ES-I3 (cell line): ENCODE results near the gene TENT4B.
"Not testable (repeated sequence)": the region's sequence is repeated elsewhere in the genome, so short reads cannot be mapped to it uniquely, and the experiment has no call there.

ENCODE experiments used
- H3K36me3 ChIP-seq: 2 replicates; pipeline ENCODE4 v1.6.1; 2013; ENCODE audit warnings: mild to moderate bottlenecking, low read length, control low read depth, moderate library complexity; ENCODE audit not compliant: insufficient read depth
- H3K4me1 ChIP-seq: 2 replicates; pipeline ENCODE4 v1.6.1; 2013; ENCODE audit warnings: mild to moderate bottlenecking, control low read depth, low read length; ENCODE audit not compliant: insufficient read depth
- H3K9ac ChIP-seq: 2 replicates; pipeline ENCODE4 v1.6.1; 2013; ENCODE audit warnings: low read depth, mild to moderate bottlenecking, low read length, moderate library complexity
- H3K9me3 ChIP-seq: 2 replicates; pipeline ENCODE4 v1.6.1; 2013; ENCODE audit warnings: mild to moderate bottlenecking, low read length, moderate library complexity; ENCODE audit not compliant: control insufficient read depth, insufficient read depth

Gene TENT4B

DNA sequence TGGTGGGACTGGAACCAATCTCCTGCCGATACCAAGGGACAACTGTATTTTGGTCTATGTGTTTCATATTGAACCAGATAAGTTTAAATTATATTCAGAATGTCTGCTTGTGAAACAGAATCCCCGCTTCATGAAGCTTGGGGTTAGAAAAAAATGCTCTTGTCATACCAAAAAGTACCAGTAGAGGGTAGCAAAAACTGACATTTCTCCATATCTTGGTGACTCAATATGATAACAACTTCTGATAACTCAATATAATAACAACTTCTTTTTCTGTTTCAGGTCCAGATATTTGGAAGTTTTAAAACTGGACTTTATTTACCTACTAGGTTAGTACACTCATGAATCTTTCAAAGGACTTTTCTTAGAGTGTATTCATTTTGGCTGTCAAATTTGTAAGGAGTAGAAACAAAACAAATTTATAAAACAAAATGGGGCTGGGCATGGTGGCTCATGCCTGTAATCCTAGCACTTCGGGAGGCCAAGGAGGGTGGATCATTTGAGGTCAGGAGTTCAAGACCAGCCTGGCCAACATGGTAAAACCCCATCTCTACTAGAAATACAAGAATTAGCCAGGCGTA is 60.9 kb downstream of the TENT4B start:
- H3K9ac ChIP-seq: no peak overlapping the region
- H3K9me3 ChIP-seq: no peaks in the 10 kb centered on the region
- H3K36me3 ChIP-seq: peaks cover 11% of the 10 kb centered on the region
- H3K4me1 ChIP-seq: peaks cover 18% of the 10 kb centered on the region

DNA sequence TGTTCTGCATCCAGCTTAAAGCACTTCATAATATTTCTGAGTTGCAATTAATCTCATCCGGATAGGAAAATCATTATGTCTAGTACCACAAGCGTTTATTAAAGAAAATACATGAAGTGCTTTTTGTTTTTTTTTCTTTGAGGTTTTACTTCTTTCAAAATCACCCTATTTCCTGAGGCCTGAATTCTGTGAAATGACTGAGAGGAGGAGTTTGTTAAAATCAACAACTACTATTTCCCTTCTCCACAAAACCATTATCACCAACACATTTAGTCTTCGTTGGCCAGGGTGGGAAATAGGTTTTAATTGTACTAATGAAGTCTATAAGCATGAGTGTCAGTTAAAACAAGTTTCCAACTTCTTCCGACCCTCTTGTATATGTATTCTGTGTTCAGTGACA is 62.6 kb downstream of the TENT4B start:
- peaks cover 11% of the 10 kb centered on the region for H3K36me3 ChIP-seq
- H3K4me1 ChIP-seq: 0 out of 2 replicates have a peak, but pooled peaks cover 2% of the 10 kb centered on the region
- no peaks in the 10 kb centered on the region for H3K9me3 ChIP-seq
- no peak overlapping the region for H3K9ac ChIP-seq

DNA sequence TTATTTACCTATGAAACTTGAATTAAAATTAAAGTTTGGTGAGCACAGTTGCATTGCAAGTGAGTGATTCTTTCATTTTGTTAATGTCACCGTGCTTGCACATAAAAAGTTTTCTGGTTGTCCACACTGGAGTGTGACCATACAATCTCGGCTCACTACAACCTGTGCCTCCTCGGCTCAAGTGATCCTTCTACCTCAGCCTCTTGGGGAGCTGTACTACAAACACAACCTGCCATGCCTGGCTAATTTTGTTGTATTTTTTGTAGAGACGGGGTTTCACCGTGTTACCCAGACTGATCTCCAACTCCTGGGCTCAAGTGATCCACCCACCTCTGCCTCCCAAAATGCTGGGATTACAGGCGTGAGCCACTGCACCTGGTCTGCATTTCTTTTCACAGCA is 63.1 kb downstream of the TENT4B start:
- no peaks in the 10 kb centered on the region for H3K9me3 ChIP-seq
- no peak overlapping the region for H3K9ac ChIP-seq
- peaks cover 11% of the 10 kb centered on the region for H3K36me3 ChIP-seq
- H3K4me1 ChIP-seq: no peaks in the 10 kb centered on the region

DNA sequence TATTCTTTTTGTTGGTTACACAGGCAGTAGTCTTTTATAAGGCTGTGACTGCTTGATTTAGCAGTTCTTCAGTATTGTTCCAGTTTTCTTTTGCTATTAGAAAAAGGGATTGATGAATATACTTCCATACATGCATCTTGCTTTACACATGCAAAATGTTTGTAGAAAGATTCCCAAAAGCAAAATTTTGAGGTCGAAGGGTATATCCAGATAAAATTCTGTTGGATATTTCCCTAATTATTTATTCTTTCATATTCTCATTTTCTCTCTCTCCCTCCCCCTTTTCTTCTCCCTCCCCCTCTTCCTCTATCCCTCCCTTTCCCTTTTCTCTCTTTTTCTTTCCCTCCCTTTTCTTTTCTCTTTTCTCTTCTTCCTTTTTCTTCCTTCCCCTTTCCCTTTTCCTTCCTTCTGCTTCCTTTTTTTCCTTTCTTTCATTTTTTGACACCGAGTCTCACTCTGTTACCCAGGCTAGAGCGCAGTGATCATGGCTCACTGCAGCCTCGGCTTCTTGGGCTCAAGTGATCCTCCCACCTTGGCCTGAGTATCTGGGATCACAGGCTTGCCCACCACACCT is 66.4 kb downstream of the TENT4B start:
- no peaks in the 10 kb centered on the region for H3K4me1 ChIP-seq
- no peak overlapping the region for H3K9ac ChIP-seq
- H3K9me3 ChIP-seq: no peaks in the 10 kb centered on the region
- peaks cover 9% of the 10 kb centered on the region for H3K36me3 ChIP-seq

DNA sequence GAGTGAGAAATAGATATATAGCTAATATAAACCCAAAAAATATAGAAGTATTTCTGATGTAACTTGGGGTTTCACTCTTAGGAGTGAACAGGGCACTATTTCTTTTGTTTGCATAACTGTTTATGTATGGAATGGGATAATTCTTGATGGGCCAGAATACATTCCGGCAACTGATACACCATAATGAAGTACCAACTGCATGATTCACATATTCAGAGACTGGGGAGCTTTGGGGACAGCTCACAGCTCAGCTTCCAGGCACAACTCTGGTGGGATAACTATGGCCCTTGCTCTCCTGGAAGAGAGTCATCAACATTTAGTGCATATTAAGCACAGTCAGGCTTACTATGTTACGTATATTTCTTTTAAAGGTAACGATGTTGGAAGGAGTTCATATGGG is 71.2 kb downstream of the TENT4B start:
- no peaks in the 10 kb centered on the region for H3K9me3 ChIP-seq
- H3K36me3 ChIP-seq: peaks cover 10% of the 10 kb centered on the region
- no peak overlapping the region for H3K9ac ChIP-seq
- H3K4me1 ChIP-seq: no peaks in the 10 kb centered on the region

DNA sequence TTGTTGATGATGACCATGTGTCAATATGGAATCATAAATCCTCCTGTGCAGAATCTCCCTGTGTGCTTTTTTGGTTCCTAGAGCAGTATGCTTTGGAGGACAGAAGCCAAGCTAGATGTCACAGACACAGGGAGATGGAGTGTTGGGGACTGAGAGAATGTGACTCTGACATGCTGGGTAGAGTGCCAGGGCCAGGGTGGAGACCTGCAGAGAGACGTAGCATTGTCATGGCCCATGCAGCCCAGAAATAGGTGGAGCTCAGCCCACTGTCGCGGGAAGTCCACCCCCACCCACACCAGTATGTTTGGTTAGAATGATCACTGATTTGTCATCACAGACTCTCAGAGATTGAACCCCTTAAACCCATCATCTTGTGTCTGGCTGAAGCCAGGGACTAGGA is 74.0 kb downstream of the TENT4B start:
- no peaks in the 10 kb centered on the region for H3K9me3 ChIP-seq
- H3K9ac ChIP-seq: no peak overlapping the region
- H3K4me1 ChIP-seq: no peaks in the 10 kb centered on the region
- peaks cover 10% of the 10 kb centered on the region for H3K36me3 ChIP-seq

DNA sequence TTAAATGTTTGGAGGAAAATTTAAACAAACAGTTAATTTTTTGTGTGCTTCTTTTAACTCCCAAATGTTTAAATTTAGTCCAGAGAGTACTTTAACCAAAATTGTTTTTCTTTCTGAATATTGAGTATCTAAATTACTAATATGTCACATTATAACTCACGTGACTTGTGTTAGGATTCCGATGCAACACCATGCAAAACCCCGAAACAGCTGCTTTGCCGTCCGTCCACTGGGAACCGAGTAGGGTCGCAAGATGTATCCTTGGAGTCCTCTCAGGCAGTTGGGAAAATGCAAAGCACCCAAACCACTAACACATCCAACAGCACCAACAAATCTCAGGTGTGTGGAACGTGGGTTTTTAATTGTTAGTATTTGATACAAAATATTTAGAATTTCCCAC is 74.6 kb downstream of the TENT4B start:
- H3K36me3 ChIP-seq: peaks cover 10% of the 10 kb centered on the region
- H3K4me1 ChIP-seq: no peaks in the 10 kb centered on the region
- no peaks in the 10 kb centered on the region for H3K9me3 ChIP-seq
- no peak overlapping the region for H3K9ac ChIP-seq

DNA sequence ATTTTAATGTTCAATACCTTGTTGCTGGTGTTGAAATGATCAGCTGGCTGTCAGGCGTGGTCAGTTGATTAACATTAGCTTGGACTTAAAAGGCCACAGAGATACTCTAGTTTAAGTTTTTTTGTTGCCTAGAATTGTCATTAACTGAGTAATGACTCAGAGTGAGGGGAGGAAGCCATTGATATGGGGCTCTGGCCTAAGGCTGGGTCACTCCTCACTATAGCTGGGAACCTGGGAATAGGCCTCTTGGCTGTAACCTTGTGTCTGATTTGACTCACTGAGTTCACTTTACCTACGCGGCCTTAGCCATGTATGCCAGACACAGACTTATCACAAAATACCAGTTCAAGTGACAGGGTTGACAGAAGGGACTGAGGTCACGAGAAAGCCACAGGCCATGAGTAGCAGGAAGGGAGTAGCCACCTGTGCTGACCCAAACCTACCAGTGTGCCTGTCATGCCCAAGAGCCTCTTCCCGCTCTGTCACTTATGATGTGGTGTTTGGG is 75.3 kb downstream of the TENT4B start:
- Histone ChIP-seq H3K36me3 (peaks cover 10% of the 10 kb centered on the region), H3K9me3 (no peaks in the 10 kb centered on the region), H3K9ac (no peak overlapping the region), H3K4me1 (no peaks in the 10 kb centered on the region)

DNA sequence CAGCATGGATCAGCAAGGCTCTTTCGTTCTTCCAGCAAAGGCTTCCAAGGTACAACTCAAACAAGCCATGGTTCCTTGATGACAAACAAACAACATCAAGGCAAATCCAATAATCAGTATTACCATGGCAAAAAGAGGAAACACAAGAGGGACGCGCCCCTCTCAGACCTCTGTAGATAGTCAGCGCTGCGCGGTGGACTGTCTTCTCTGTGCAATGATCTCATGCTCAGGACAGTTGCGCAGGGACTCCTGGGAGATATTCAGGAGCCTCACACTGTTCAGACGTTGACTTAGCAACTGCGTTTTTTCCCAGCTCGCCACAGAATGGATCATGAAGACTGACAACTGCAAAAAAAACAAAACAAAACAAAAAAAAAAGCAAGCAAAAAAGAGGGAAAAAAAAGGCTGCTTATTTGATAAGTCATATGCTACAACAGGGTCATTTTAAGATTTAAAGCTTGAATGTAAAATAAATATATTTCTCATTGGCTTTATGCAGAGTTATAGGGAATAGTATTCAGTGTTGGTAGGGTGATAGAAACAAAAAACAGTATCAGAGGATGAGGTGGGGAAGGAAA is 76.1 kb downstream of the TENT4B start:
- Histone ChIP-seq H3K36me3 (peaks cover 10% of the 10 kb centered on the region), H3K9ac (no peak overlapping the region), H3K9me3 (no peaks in the 10 kb centered on the region), H3K4me1 (no peaks in the 10 kb centered on the region)

DNA sequence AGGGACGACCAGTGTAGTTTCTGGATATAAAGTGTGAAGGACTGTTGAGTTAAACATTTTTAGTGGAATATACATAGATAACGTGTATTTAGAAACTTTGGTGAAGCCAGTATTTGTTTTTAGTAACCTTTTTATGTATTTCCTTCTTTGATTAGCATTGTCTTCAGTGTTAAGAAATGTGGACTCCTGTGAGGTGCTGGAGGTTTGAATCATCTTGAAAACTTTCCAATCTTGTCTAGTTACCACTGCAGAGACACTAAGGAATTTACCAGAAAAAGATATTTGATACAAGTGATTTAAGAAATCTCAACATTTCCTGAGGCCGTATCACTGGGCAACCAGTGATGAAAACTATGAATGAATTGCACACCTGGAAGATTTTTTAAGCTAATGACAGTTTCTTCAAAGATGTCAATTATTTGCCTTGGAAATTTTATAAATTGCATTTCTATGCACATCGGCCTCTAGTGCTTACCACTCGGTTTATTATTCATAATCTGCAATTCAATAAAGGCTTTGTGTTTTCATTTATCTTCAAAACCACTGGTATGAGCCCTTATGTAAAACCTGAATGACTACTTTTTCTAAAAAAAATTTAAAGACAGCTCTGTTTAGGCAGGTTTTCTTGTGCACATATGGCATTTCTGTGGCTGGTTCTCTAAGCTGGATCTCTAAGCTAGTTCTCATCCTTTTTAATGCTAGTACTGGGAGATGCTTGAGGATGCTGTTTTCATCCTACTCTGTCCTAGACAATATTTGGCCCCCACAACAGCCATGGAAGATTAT is 81.9 kb downstream of the TENT4B start:
- no peaks in the 10 kb centered on the region for H3K4me1 ChIP-seq
- peaks cover 2% of the 10 kb centered on the region; the same call in 1 of the 2 replicates for H3K9me3 ChIP-seq
- H3K9ac ChIP-seq: no peak overlapping the region
- H3K36me3 ChIP-seq: no peaks in the 10 kb centered on the region

DNA sequence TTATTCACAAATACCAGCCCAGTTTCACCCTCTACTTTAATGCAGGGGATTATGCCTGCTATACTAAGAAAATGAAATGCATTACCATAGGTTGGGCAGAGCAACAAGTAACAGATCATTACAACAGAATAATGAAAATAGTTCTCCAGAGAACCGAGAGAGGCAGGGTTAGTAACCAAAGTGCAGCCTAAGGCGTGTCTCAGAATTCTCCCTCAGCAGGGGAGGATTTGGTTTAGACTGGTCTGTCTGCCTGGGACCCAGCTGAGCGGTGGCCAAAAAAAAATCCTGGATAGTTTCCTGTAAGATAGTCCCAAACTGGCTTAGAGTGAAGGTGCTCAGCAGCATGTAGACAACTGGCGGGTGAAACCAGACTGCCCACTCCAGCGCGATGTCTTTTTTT is 82.5 kb downstream of the TENT4B start:
- no peaks in the 10 kb centered on the region for H3K36me3 ChIP-seq
- H3K9ac ChIP-seq: no peak overlapping the region
- peaks cover 2% of the 10 kb centered on the region; the same call in 1 of the 2 replicates for H3K9me3 ChIP-seq
- H3K4me1 ChIP-seq: no peaks in the 10 kb centered on the region

DNA sequence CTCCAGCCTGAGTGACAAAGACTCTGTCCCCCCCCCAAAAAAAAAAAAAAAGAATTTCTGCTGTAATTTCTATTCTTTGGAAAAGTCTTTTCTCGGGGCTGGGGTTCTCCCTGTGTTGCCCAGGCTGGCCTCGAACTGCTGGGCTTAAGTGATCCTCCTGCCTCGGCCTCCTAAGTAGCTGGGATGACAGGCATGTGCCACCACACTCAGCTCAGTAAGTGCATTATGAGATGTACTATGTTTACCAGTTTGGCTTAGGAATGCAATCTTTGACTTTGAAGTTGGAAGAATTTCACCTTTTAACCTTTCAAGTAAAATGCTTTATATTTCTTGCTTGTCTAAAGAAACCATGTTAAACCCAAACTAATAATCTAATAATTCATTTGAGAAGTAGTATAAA is 85.2 kb downstream of the TENT4B start:
- Histone ChIP-seq H3K9me3 (peaks cover 2% of the 10 kb centered on the region; the same call in 1 of the 2 replicates), H3K9ac (no peak overlapping the region), H3K4me1 (no peaks in the 10 kb centered on the region), H3K36me3 (no peaks in the 10 kb centered on the region)

DNA sequence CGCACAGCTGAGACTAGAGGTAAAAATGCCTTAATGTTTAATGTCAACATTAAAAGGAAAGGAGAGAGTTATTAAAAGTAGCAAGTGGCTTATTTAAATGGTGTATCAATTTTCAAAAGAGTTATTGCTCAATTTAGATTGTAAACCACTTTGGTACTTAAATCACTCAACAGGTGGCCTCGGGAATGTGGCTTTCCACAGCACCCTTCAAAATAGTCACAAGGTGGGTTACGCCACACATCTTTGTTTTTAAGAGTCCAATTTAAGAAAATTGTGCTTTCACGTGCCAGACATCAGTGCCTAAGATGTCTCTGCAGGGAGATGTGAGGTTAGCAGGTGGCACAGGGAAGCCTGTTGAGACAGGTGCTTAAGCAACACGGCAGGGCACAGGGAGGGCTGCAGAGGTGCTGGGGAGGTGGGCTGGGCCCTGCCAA is 85.8 kb downstream of the TENT4B start:
- no peak overlapping the region for H3K9ac ChIP-seq
- peaks cover 2% of the 10 kb centered on the region; the same call in 1 of the 2 replicates for H3K9me3 ChIP-seq
- H3K36me3 ChIP-seq: no peaks in the 10 kb centered on the region
- no peaks in the 10 kb centered on the region for H3K4me1 ChIP-seq

DNA sequence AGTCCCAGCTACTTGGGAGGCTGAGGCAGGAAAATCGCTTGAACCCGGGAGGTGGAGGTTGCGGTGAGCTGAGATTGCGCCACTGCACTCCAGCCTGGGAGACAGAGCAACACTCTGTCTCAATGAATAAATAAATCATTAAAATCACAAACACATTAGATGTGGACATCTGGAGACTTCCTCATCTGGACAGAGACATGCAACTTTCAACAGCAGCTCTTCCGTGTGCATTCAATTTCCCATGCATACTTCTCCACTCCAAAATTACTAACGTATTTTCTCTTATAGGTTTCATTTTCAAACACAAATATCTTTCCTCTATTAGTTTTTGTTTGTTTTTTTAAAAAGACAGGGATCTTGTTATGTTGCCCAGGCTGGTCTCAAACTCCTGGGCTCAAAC is 89.9 kb downstream of the TENT4B start:
- H3K36me3 ChIP-seq, H3K4me1 ChIP-seq, H3K9me3 ChIP-seq, H3K9ac ChIP-seq: not testable (repeated sequence)
